HG02571 (cell line): Measurements from ENCODE around the gene ABCG1.

Experiments used
- ATAC-seq: cut with Tn5 transposase; IDR thresholded peaks from one replicate; pipeline ENCODE4 v1.9.1; 2021; ENCODE audit warnings: mild to moderate bottlenecking, moderate library complexity; ENCODE audit not compliant: unreplicated experiment

The ABCG1 gene

DNA sequence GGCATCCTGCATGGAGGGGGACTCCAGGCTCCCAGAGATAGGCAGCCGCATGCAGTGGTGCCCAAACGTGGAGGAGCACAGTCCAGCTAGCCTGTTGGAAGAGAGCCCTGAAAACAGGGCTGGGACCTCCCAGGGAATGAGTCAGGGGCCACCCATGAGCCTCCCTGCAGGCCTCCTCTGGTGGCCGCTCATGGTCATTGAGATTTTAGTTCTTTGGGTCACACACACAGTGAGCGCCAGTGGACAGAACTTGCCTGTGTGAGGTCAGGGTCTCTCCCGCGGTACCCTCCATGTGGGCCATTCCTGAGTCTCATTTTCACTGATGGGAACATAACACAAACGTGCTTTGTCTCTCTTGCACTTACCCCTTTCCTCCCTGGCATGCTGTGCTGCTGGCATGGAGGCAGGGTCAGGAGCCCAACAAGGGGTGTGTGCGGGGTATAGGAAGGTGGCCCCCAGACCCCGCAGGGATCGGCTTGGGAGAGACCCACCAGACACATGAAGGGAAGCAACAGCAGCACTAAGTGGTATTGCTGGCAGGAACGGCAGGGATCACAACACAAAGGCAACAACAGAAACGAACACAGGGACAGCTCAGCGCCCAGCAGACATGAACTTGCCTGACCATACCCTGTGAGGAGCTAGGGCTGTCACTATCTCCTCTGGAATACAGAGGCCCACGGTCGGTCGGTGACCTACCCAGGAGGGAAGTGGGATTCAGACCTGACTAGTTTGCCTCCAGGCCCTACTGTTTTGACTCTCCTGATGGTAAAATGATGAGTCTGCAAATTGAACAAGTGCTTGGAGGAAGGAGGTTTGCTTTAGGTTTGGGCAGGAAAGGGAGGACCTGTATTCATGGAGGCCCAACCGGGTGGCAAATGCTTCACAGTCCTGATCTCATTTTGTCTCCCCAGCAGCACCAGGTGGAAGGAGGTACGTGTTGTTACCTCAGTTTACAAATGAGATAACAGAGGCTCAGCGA is 31.8 kb downstream of the ABCG1 start:
- no peak for ATAC-seq

DNA sequence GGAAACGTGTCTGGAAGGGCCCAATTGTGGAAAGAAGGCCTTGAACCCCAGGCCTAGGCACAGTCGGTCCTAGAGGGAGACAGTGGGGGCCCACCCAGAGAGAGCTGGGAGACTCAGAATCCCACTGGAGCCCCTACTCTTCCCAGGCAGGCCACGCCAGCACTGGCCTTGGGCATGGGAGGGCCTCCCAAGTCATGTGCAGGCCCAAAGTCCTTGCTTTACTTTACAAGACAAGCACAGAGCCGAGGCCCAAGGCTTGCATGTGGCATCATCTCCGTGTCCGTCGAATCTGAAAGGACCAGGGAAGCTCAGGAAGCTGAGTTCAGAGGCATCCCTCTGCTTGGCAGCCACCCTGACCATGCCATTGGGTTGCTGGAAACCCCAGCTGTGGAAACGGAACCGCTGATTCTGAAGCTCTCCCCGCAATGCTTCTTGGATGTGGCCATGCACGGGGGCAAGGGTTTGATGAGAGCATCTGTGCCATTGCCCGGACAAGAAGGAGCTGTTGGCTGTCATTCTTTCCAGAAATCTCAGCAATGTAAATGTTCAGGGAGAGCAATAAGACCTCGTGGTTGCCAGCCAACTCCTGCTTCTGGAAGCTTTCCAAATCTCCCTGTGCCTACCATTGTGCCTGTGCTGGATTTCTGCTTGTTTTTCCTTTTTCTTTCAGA is 32.8 kb downstream of the ABCG1 start:
- no peak for ATAC-seq

DNA sequence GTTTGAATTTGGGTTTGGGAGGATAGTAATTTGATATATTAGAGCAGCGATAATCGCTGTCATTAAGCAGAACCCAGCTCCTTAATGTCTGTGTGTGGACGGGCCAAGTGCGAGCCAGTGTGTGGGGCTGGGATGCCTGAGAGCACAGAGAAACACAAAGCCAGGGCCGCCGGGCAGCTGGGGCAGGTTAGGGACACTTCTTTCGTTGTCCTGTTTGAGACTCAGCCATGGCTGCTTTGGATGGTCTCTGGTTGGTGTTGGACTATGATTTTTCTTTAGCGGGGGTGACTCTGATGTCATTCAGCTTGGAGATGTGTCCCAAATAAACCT is 33.4 kb downstream of the ABCG1 start:
- ATAC-seq = no peak

DNA sequence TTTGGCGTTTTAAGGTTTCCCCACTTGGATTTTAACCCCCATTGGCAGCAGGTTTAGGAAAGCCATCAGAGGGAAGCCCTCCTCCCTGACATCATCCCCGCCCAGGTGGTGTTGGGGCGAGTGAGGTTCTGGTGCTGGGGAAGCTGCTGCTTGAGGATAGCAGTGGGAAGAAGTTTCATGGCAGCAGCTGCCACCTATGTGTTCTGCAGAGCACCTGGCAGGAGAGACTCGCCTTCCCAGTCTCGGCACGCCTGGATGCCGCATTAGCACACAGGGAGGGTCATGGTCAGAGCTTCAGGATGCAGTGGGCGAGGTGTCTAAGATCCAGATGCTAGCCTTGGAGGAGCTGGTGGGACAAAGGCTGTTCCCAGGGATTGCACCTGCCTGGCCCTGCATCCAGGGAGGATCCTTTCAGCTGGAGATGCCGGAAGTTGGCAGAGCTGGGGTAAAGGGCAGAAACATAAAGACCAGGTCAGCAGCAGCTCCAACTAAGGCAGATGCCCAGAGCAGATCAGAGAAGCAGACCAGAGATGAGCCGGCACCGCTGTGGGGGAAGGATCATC is 33.9 kb downstream of the ABCG1 start:
- ATAC-seq = no peak

DNA sequence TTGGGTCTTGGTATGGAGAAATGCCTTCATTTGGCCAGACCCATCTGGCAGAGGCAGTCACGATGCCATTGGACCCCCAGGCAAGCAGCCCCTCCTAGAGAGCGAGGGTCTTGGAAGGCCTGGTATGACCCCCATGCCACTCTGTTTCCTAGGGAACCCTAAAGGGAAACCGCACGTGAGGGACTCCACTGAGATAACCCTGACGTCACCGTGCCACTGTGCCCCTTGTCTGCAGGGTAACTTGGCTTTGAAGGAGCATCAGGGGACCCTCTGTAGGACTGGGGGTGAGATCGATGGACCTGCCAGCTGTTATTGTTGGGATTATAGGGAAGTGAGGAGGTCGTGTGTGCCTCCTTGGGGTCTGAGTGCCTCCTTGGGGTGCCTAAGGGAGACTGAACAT is 34.5 kb downstream of the ABCG1 start:
- ATAC-seq = no peak

DNA sequence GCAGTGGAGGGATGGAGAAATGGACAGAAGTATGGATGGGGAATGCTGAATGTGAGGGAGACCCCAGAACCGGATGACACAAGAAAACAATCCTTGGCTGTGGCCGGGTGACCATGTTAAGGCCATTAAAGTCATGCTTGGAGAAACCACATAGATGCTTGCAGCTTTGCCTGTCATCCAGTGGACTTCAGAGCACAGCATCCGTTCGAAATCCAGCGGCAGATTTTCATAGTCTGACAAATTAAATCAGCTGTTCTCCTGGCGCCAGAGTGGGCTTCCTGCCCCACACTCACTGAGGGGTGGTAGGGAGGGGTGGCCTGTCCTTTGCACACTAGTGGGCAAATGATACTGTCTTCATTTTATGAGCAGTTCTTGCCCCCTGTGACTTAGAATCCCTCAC is 35.1 kb downstream of the ABCG1 start:
- ATAC-seq = no peak

DNA sequence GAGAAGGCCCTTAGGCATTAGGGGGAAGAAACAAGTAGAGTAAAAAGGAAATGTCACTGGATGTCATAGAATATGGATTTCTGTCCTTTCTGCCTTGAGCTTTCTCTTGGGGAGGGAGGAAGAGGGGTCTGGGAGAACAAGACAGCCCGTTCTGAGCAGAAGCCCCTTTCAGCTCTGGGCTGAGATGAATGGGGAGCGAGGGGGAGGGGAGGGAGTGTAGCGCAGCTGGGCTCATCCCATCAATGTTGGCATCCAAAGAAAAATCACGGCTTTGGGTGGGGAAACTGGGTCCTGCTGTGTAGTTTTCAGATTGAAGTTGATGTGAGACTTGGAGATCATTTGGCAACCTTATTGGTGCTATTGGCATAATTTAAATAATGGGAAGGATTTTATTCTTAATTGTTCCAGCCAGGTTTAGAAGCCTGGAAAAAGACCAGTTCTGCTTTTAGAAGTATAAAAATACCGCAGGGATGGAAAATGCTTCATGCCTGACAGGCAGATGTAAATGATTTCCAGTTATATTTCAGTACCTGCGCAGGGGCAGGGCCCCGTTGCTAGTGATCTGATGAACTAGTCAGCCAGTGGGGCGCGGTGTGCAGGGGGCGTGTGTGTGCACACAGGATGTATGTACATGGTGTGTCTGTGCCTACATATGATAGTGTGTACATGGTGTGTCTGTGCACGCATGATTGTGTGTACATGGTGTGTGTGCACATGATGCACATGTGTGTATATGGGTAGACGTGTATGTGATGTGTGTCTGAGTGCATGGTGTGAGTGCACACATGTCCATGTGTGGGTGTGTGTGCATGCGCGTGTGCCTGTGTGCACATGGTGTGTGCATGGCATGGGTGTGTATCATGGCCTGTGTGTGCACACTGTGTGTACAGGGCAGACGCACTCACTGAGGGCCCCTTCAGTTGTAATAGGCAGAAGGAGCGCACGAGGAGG is 36.0 kb downstream of the ABCG1 start:
- no peak for ATAC-seq

DNA sequence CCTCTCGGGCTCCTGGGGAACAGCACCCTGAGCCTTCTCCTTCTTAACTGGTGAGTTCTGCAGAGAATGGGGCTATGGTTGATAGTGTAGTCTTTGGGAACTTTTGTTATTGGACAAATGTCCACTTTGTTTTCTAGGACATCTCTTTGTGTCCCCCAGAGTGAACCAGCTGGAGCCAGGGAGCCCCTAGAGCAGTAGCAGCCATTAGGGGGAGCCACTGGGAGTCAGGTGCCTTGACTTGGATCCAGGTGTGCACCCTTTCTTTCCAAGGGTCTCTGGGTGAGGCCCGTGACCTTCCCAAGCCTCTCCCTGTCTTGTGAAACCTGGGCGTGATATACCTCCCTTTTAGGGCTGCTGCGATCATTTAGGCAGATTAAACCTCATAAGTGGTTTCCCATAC is 36.9 kb downstream of the ABCG1 start:
- ATAC-seq = no peak

DNA sequence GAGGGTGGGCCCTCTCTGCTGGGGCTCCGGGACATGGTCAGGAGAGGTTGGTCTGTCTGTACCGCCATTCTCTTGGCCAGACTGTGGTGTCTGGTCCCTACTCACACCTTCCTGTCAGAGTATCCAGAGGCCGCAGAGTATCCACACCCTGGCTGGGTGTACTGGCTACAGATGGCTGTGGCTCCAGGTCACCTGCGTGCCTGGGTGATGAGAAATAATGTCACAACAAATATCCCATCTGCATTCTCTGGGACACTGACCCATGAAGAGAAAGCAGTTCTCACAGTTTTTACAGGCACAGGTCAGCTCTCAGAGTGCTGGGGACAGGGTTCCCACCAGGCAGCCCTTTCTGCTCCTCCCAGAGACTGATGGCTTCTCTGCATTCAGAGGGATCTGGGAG is 37.4 kb downstream of the ABCG1 start:
- ATAC-seq = no peak

DNA sequence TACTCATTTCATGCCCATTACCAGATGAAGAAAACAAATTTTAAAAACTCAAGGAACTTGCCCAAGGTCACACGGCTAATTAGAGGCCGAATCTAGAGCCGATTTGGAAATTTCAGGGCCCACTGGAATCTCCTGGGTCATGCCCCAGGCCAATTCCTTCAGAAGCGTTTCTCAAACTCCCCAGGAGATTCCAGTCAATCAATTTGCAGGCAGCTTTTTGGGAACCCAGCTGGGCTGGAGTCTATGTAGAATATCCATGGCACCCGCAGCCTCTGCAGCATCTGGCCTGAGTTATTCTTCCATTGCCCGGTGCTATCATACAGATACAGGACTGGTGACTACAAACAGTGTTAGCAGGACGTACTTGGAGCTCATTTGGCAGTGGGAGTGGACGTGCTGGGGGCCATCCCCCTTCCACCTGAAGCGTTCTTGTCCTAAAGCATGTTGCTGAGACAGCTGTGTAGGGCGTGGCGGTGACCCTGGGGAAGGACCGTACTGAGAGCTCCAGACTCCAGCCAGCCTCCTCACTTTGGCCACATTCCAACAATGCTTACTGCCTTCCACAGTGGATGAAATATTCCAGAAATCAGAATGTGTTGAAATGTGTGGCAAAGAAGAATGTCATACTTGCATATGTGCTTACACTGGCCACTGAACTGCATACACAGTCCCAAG is 38.3 kb downstream of the ABCG1 start:
- no peak for ATAC-seq

DNA sequence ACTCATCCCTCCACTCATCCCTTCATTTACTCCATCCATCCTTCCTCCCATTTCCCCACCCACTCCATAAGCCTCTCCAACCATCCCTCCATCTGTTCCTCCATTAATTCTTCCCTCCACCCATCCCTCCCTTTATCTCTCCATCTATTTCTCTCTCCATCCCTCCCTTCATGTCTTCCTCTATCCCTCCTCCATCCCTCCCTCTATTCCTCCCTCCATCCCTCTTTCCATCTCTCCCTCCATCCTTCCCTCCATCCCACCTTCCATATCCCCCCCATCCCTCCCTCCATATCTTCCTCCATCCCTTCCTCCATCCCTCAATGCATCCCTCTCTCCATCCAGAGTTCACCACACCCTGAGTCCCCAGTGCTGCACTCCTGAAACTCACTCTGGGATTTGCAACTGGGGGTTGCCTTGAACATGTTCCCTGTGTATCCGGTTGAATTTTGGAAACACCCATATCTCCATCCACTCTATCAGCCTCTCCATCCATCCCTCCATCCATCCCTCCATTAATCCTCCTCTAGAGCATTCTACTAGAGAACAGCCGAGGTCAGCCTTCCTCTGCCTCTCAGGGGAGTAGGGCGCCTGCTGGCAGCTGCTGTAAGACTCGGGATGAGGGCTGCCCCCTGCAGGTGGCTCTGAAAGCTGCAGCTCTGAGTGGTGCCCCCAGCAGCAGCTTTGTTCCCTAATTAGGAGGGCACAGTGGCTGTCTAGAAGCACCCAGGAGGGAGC is 39.4 kb downstream of the ABCG1 start:
- no peak for ATAC-seq

DNA sequence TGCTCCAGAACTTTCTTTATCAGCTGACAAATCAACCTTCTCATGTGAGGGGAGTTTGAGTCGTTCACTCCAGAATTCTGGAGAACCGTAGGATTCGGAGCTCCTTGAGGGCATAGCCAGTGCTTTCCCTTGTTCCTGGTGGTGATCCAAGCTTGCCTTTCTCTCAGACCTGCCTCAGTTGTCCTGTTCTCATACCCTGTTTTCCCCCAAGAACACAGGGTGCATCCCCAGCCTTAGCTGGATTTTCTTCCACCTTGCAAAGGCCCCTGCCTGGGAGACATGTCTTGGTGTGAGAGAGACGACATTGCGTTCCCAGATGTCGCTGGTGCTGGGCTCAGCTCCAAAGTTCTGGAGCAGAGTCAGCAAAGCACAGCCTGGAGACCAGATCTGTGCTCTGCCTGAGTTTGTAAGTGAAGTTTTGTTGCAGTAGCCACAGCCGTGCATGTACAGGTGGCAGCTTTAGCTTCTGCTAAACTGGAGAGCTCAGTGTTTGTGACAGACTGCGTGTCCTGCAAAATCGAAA is 40.0 kb downstream of the ABCG1 start:
- ATAC-seq = no peak

DNA sequence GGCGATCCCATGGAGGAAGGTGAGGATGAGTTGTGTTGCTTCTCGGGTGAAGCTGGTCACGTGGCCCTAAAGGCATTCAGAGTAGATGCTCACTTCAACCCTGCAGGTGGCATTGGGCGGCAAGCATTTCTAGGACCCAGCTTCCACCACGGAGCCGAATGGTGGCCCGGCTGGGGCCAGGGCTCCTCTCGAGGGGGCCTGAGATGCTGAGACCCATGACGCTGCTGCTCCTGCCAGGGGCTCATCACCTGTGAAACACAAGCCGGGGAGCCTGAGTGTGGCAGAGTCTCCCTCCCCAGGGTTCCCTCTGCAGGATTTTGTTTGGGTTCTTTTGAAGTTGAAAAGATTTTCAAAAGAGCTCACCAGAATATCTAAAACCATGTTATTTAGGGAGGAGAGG is 41.2 kb downstream of the ABCG1 start:
- no peak for ATAC-seq

DNA sequence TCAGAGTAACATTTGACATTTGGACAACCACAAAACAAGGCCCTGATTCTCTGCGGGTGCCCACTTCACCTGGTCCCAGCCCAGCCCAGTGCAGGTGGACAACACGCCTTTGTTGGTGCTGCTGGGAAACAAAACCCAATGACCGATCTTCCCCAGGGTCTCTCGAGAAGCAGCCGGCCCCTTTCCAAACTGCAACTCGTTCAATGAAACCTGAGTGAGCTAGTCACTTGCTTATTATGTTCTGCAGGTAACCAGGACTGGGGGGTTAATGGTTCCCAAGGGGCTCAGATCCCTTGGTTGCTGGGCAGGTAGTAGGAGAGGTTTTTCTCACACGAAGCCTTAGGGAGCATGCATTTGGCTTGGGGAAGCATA is 42.9 kb downstream of the ABCG1 start:
- ATAC-seq = no peak

DNA sequence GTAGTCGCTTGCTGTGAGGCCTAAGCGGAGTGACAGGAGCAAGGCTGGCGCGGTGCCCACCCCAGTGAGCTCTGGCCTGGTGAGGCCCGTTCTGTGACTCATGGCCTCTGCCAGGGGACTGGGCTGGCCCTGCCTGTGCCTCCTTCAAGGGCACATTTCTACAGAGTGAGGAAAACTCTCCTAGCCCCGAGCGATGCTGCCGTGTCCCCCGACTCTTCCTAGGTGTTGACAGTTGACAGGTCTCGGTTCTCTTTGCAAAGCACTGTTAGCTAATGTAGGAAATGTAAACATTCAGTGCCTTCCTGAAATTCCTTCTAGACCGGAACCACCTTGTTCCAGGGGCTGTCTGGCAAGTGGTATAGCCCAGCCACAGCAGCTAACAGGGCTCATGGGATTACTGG is 43.9 kb downstream of the ABCG1 start:
- no peak for ATAC-seq

DNA sequence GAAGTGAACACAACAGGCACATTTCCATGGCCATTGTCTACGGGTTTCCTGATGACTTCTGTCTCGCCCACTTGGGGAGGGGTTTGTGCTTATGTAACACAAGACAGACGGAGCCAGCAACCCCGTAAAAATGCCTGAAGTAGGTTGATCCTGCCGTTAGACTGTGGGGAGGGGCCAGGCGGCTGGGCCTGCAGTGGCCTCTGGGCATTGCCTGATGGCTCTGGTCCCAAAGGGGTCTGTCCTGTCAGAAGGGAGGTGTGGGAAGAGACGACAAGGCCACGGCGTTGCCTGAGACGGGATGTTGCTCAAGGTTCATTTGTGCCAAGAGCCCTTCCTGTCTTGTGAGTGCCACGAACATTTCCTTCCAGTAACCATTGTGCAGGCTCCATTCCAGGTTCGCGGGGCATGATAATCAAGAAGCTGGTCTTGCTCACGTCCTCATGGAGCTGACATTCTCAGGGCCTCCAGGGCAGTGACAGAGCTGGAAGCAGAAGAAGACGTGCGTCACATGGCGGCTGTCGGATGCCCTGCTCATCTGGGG is 44.7 kb downstream of the ABCG1 start:
- no peak for ATAC-seq

DNA sequence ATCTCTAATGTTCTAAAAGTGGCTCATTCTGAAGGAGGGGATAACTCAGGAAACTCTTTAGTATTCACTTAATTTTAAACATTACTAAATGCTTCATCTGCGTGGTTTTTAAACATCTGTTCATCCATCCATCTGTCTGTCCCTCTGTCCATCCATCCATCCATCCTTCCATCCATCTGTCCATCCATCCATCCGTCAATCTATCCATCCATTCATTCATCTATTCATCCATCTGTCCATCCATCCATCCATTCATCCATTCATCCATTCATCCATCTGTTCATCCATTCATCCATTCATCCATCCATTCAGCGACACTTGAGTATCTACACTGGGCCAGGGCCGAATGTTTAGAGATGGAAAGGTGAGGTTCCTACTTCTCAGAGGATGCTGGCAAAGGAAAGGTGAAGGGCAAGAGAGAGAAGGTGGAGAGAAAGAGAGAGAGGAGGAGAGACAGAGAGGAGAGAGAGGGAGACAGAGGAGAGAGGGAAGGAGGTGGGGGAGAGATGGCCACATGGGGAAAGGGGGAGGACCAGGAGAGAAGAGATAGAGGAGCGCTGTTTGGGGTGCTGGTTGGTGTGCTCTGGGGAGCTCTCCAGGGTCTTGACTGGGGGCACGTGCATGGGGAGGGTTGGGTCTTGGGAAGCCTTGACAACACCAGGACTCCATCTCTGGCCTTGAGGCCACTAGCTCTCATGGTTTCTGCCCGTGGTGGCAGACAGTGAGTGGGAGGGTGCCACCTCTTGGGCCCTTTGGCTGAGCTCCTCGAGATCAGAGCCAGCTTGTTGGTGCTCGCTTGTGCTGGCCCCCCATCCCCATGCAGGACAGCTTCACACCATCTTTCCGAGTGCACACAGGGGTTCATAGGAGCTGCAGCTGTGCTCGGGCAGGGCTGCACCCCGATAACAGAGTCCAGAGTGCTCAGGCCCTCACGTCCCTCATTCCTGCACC is 45.6 kb downstream of the ABCG1 start:
- ATAC-seq = no peak

DNA sequence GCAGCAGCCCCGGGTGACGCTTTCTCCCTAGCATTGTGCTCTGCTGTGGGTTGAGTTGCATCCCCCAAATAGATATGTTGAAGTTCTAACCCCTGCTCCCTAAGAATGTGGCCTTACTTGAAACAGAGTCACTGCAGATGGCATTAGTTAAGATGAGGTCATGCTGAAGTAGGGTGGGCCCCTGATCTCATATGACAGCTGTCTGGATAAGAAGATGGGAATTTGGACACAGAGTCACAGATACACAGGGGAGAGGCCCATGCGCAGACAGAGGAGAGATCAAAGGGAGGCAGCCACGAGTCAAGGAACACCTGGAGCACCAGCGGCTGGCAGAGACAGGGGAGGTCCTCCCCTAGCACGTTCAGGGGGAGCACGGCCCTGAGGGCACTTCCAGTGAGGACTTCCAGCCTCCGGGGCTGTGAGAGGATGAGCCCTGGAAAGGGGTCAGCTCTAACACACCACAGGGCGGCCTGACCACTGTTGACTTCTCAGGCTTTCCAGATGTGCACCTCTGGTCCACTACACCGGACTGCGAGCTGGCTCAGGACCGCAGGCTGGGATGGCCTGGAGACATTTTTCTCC is 46.4 kb downstream of the ABCG1 start:
- no peak for ATAC-seq
